ENCODE results near the gene RASGRF1. TPM values are rescaled to one million over a fixed set of nuclear protein-coding genes. Genes with fewer than 3 reads are reported as not detected.

The RASGRF1 gene
- total RNA-seq, 1 donor from 2014 or later: not detected

DNA sequence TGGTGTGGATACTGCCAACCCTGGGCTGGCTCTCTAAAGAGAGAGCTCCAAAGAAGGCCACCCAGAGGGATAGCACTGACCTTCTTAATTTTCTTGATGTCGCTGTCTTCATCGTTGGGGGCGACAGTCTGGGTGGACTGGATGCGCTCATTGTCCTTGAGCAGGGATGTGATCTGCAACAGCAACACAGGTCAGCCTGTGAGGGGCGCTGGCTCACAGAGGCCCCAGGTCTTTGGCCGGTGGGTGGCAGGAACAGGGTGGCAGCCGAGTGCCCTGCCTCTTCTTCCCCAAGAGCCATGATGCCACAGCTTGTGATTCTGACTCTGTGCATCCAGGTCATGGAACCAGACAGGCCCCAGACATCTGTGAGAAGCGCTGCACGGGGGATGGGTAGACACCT is 41.2 kb downstream of the RASGRF1 start:
- H3K27ac ChIP-seq: no peak overlapping the region
- no peak overlapping the region for H3K4me3 ChIP-seq
- H3K36me3 ChIP-seq: no peaks in the 10 kb centered on the region
- intact Hi-C loops (cut with DNase I): no loop called here
- TF ChIP-seq, protein P1, sequence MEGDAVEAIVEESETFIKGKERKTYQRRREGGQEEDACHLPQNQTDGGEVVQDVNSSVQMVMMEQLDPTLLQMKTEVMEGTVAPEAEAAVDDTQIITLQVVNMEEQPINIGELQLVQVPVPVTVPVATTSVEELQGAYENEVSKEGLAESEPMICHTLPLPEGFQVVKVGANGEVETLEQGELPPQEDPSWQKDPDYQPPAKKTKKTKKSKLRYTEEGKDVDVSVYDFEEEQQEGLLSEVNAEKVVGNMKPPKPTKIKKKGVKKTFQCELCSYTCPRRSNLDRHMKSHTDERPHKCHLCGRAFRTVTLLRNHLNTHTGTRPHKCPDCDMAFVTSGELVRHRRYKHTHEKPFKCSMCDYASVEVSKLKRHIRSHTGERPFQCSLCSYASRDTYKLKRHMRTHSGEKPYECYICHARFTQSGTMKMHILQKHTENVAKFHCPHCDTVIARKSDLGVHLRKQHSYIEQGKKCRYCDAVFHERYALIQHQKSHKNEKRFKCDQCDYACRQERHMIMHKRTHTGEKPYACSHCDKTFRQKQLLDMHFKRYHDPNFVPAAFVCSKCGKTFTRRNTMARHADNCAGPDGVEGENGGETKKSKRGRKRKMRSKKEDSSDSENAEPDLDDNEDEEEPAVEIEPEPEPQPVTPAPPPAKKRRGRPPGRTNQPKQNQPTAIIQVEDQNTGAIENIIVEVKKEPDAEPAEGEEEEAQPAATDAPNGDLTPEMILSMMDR (IDR thresholded peaks at IDR 0.05): no peak
- TF ChIP-seq POLR2AphosphoS5 (IDR thresholded peaks at IDR 0.05; ENCODE audit: insufficient read depth in 1 of 2, low read depth in 1 of 2) (no peak), POLR2A (IDR thresholded peaks at IDR 0.05) (no peak)
- H3K9me3 ChIP-seq: no peaks in the 10 kb centered on the region
- DNase-seq (ENCODE audit: extremely low spot score in 2 of 2): no peak
- no peaks in the 10 kb centered on the region for H3K4me1 ChIP-seq
- no peaks in the 10 kb centered on the region for H3K27me3 ChIP-seq

DNA sequence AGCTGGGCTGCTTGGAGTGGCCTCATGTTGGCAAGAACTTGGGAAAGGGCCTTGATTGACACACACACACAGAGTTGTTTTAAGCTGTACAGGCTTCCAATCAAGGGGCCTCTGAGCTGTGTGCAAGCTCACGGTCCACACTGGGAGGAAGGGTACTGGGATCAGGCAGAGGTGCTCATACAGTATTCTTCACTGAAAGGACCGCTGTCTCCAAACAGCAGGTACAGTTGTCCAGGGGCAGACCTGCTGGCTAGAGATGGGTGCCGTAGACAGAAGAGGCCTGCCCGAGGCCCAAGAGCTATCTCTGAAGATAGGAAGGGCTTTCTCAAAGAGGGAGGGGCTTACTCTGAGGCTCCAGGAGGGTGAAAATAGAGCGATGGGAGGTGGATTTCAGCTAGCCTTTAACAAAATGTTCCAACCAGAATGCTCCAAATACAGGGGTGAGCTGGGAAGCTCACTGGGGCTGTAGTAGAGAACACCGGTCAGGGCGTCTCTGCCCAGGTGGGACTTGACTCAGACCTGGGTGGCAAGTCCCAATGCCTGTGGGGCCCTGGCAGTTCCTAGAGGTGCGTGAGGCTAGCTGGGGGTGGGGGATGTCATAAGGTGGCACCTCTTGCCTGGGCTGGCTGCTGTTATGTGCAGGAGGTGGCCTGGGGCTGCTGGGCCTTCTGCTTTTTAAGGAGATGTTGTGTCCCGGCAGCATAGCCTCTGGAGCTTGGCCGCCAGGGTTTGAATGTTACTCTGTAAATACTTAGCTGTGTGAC is 42.7 kb downstream of the RASGRF1 start:
- no peak for DNase-seq (ENCODE audit: extremely low spot score in 2 of 2)
- H3K36me3 ChIP-seq: no peaks in the 10 kb centered on the region
- no peak overlapping the region for H3K4me3 ChIP-seq
- intact Hi-C loops (cut with DNase I): no loop called here
- H3K4me1 ChIP-seq: no peaks in the 10 kb centered on the region
- no peaks in the 10 kb centered on the region for H3K9me3 ChIP-seq
- TF ChIP-seq POLR2AphosphoS5 (IDR thresholded peaks at IDR 0.05; ENCODE audit: insufficient read depth in 1 of 2, low read depth in 1 of 2): no peak
- TF ChIP-seq, protein P1 (IDR thresholded peaks at IDR 0.05): no peak
- no peaks in the 10 kb centered on the region for H3K27me3 ChIP-seq
- H3K27ac ChIP-seq: no peak overlapping the region

DNA sequence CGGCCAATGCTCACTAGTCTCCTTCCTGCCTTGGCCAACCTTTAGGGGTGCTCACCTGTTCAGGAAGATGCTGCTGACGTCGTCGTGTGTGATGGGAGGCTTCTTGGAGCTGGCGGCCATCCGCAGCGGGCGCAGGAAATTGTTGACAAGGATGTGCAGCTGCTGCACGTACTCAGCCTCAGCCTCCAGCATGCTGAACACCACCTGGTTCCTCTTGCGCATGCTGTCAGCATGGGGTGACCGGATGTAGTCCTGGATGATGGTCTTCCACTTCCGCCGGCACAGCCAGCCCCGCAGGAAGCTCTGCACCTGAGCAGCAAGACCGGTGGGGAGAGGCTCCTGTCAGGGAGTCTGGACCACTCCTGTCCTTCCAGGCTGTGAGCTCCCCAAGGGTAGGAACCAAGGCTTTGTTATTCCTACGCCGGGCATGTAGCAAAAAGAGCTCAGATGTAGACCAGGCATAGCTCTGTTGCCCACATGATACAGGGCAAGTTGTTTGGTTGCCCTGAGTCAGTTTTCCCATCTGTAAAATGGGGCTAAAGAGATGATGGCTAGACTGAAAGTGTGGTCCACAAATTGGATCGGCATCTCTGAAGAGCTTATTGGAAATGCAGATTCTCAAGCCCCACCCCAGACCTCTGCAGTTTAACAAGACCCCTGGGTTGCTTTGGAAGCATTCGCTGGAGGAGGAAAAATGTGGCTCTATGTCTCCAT is 43.7 kb downstream of the RASGRF1 start:
- H3K27me3 ChIP-seq: no peaks in the 10 kb centered on the region

DNA sequence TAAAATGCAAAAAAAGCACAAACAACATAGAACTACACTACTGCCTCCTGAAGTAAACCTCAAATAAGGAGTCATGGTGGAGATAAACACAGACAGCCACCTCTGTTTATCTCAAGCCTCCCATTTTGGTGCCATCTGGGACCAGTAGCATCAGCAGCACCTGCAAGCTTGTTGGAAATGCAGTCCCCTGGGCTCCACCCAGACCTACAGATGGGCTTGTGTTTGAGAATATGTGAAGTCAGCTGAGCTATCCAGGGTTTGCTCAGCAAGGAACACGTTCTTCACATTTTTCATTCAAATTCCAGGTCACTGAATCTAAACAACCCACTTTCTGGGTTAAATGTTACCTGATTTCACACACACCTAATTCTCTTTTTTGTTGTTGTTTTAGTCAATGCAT is 45.5 kb downstream of the RASGRF1 start:
- H3K4me1 ChIP-seq: no peaks in the 10 kb centered on the region
- no peaks in the 10 kb centered on the region for H3K36me3 ChIP-seq
- H3K9me3 ChIP-seq: no peaks in the 10 kb centered on the region
- no peaks in the 10 kb centered on the region for H3K27me3 ChIP-seq
- H3K4me3 ChIP-seq: no peak overlapping the region
- no peak for DNase-seq (ENCODE audit: extremely low spot score in 2 of 2)
- no peak for TF ChIP-seq POLR2AphosphoS5 (IDR thresholded peaks at IDR 0.05; ENCODE audit: insufficient read depth in 1 of 2, low read depth in 1 of 2)
- TF ChIP-seq, protein P1 (IDR thresholded peaks at IDR 0.05): no peak
- TF ChIP-seq POLR2A (IDR thresholded peaks at IDR 0.05): no peak
- H3K27ac ChIP-seq: no peak overlapping the region
- intact Hi-C loops (cut with DNase I): no loop called here

More for the DNA sequence above, 43.7 kb downstream of the RASGRF1 start:
- Histone ChIP-seq H3K9me3 (no peaks in the 10 kb centered on the region), H3K4me3 (no peak overlapping the region), H3K4me1 (no peaks in the 10 kb centered on the region), H3K36me3 (no peaks in the 10 kb centered on the region), H3K27ac (no peak overlapping the region)
- TF ChIP-seq POLR2A (IDR thresholded peaks at IDR 0.05): no peak
- TF ChIP-seq, protein P1 (IDR thresholded peaks at IDR 0.05): no peak
- intact Hi-C loops (cut with DNase I): no loop called here
- DNase-seq (ENCODE audit: extremely low spot score in 2 of 2): no peak
